H9 (cell line): ENCODE data around the gene ITPKB. TPM values are rescaled to one million over a fixed set of nuclear protein-coding genes. Genes with fewer than 3 reads are reported as not detected.

Source experiments
- DNase-seq: peaks from one replicate; pipeline ENCODE4 v3.0.0-alpha.2; 2017
- H2AFZ ChIP-seq: one replicate; pipeline ENCODE4 v1.6.1; 2013; ENCODE audit warnings: mild to moderate bottlenecking, low read length, control low read depth, moderate library complexity
- H2AK5ac ChIP-seq: 2 replicates; pipeline ENCODE4 v1.6.1; 2013; ENCODE audit warnings: low read length, control low read depth, mixed read lengths; ENCODE audit not compliant: insufficient read length
- H2BK120ac ChIP-seq: one replicate; pipeline ENCODE4 v1.6.1; 2013; ENCODE audit warnings: low read depth, mild to moderate bottlenecking, low read length, control low read depth, inconsistent platforms; ENCODE audit not compliant: poor library complexity, severe bottlenecking
- H2BK12ac ChIP-seq: 2 replicates; pipeline ENCODE4 v1.6.1; 2013; ENCODE audit warnings: low read length, control low read depth, mixed read lengths, low read depth; ENCODE audit not compliant: insufficient read length
- H2BK15ac ChIP-seq: 2 replicates; pipeline ENCODE4 v1.6.1; 2013; ENCODE audit warnings: low read depth, low read length, control low read depth
- H2BK20ac ChIP-seq: one replicate; pipeline ENCODE4 v1.6.1; 2013; ENCODE audit warnings: low read depth, mild to moderate bottlenecking, low read length, control low read depth, inconsistent platforms; ENCODE audit not compliant: poor library complexity, severe bottlenecking
- H2BK5ac ChIP-seq: 2 replicates; pipeline ENCODE4 v1.6.1; 2013; ENCODE audit warnings: low read length, control low read depth, mixed read lengths; ENCODE audit not compliant: insufficient read length
- H3K14ac ChIP-seq: 2 replicates; pipeline ENCODE4 v1.6.1; 2013; ENCODE audit warnings: low read length, control low read depth; ENCODE audit not compliant: insufficient read depth
- H3K18ac ChIP-seq: 2 replicates; pipeline ENCODE4 v1.6.1; 2013; ENCODE audit warnings: low read depth, mild to moderate bottlenecking, mixed read lengths, low read length, control low read depth; ENCODE audit not compliant: insufficient read length
- H3K23ac ChIP-seq: 2 replicates; pipeline ENCODE4 v1.6.1; 2013; ENCODE audit warnings: low read length, control low read depth, mixed read lengths, low read depth; ENCODE audit not compliant: insufficient read length
- H3K23me2 ChIP-seq: 2 replicates; pipeline ENCODE4 v1.6.1; 2013; ENCODE audit warnings: low read depth, mild to moderate bottlenecking, mixed read lengths, low read length, control low read depth; ENCODE audit not compliant: insufficient read length, poor library complexity, severe bottlenecking
- H3K27ac ChIP-seq: 2 replicates; pipeline ENCODE4 v1.5.1; 2013; ENCODE audit warnings: low read length, control low read depth, mixed read lengths, low read depth; ENCODE audit not compliant: insufficient read length
- H3K27me3 ChIP-seq: 2 replicates; pipeline ENCODE4 v1.6.1; 2013; ENCODE audit warnings: low read length, control low read depth, inconsistent platforms; ENCODE audit not compliant: insufficient read depth
- H3K4ac ChIP-seq: 2 replicates; pipeline ENCODE4 v1.6.1; 2013; ENCODE audit warnings: low read depth, mild to moderate bottlenecking, control low read depth, inconsistent platforms, low read length, moderate library complexity
- H3K4me1 ChIP-seq: 2 replicates; pipeline ENCODE4 v1.6.1; 2013; ENCODE audit warnings: low read length, control low read depth, inconsistent platforms; ENCODE audit not compliant: insufficient read depth
- H3K4me2 ChIP-seq: 2 replicates; pipeline ENCODE4 v1.6.1; 2013; ENCODE audit warnings: low read length, control low read depth, mixed read lengths; ENCODE audit not compliant: insufficient read length, insufficient read depth
- H3K56ac ChIP-seq: 2 replicates; pipeline ENCODE4 v1.6.1; 2013; ENCODE audit warnings: low read depth, mild to moderate bottlenecking, mixed read lengths, low read length, control low read depth; ENCODE audit not compliant: insufficient read length
- H3K79me1 ChIP-seq: 2 replicates; pipeline ENCODE4 v1.6.1; 2013; ENCODE audit warnings: low read depth, mild to moderate bottlenecking, moderate library complexity, low read length, control low read depth, inconsistent platforms; ENCODE audit not compliant: insufficient read depth, poor library complexity, severe bottlenecking
- H3K79me2 ChIP-seq: 2 replicates; pipeline ENCODE4 v1.6.1; 2013; ENCODE audit warnings: low read length, control low read depth, inconsistent platforms; ENCODE audit not compliant: insufficient read depth
- H3K9ac ChIP-seq: 2 replicates; pipeline ENCODE4 v1.6.1; 2013; ENCODE audit warnings: low read length, control low read depth, mixed read lengths; ENCODE audit not compliant: insufficient read length; ENCODE audit errors: extremely low read depth
- H3K9me3 ChIP-seq: one replicate; pipeline ENCODE4 v1.6.1; 2013; ENCODE audit warnings: low read depth, low read length, inconsistent platforms; ENCODE audit not compliant: control insufficient read depth
- H3T11ph ChIP-seq: one replicate; pipeline ENCODE4 v1.6.1; 2013; ENCODE audit warnings: mild to moderate bottlenecking, low read length, control low read depth, inconsistent platforms
- H4K20me1 ChIP-seq: one replicate; pipeline ENCODE4 v1.6.1; 2013; ENCODE audit not compliant: control insufficient read depth, insufficient read length, insufficient read depth
- H4K5ac ChIP-seq: 2 replicates; pipeline ENCODE4 v1.6.1; 2013; ENCODE audit warnings: low read depth, mild to moderate bottlenecking, mixed read lengths, low read length, control low read depth; ENCODE audit not compliant: insufficient read length
- H4K8ac ChIP-seq: replicated peaks from 2 replicates; pipeline ENCODE4 v1.6.1; 2013; ENCODE audit warnings: low read length, control low read depth, mixed read lengths, low read depth; ENCODE audit not compliant: insufficient read length
- H4K91ac ChIP-seq: 2 replicates; pipeline ENCODE4 v1.6.1; 2013; ENCODE audit warnings: low read depth, mild to moderate bottlenecking, moderate library complexity, mixed read lengths, low read length, control low read depth; ENCODE audit not compliant: insufficient read length
- H3K27ac Mint-ChIP-seq, 3 experiments: 2 replicates in 2 of 3; 3 replicates in 1 of 3; pipeline ENCODE4 v1.8.0; 2020 to 2021; ENCODE audit warnings: mixed read lengths in 3 of 3, mild to moderate bottlenecking in 1 of 3, moderate library complexity in 1 of 3
- H3K27me3 Mint-ChIP-seq: 2 replicates; pipeline ENCODE4 v1.8.0; 2021; ENCODE audit warnings: low read depth, mild to moderate bottlenecking, moderate library complexity, mixed read lengths
- H3K36me3 Mint-ChIP-seq, 3 experiments: 2 replicates in 2 of 3; 3 replicates in 1 of 3; pipeline ENCODE4 v1.8.0; 2020 to 2021; ENCODE audit warnings: low read depth in 3 of 3, mixed read lengths in 3 of 3; ENCODE audit not compliant: insufficient read depth in 1 of 3
- H3K4me1 Mint-ChIP-seq, 2 experiments: 2 replicates each; pipeline ENCODE4 v1.8.0; 2020; ENCODE audit warnings: mixed read lengths in 2 of 2
- H3K4me3 Mint-ChIP-seq, 2 experiments: 2 replicates in 1 of 2; 3 replicates in 1 of 2; pipeline ENCODE4 v1.8.0; 2020 to 2021; ENCODE audit warnings: mild to moderate bottlenecking in 2 of 2, mixed read lengths in 2 of 2, moderate library complexity in 1 of 2
- H3K9me3 Mint-ChIP-seq, 2 experiments: 2 replicates in 1 of 2; 3 replicates in 1 of 2; pipeline ENCODE4 v1.8.0; 2020; ENCODE audit warnings: mild to moderate bottlenecking in 2 of 2, mixed read lengths in 2 of 2, moderate library complexity in 1 of 2
- CTCF ChIP-seq: fragments of 200-600 bp; sonication (generic); conservative IDR thresholded peaks from 3 replicates; pipeline ENCODE4 v1.8.0; 2021; ENCODE audit warnings: antibody characterized with exemption, mild to moderate bottlenecking
- WGBS: extraction: QIAGEN DNeasy Blood & Tissue Kit; methylation state at CpG from one replicate; pipeline ENCODE4 v1.1.7; 2013; ENCODE audit warnings: missing lambda C conversion rate, low lambda C conversion rate, mixed read lengths; ENCODE audit not compliant: insufficient read length; ENCODE audit errors: extremely low coverage; 5-methylcytosine and 5-hydroxymethylcytosine counted together
- total RNA-seq: library from RNA; stranded (reverse); gene quantifications from 2 replicates; pipeline ENCODE4 v1.2.1, GENCODE V29; 2021

ITPKB gene
- total RNA-seq, 1 experiment from 2014 or later: 3.8 TPM

GRCh38 chr1:226645279-226645976 lies 93.7 kb downstream of the ITPKB start:
- no peak overlapping the region for H3T11ph ChIP-seq
- no peak overlapping the region for H3K4ac ChIP-seq
- no peak overlapping the region for H3K56ac ChIP-seq
- H3K23ac ChIP-seq: no peak overlapping the region
- no peak overlapping the region for H3K4me2 ChIP-seq
- no peaks in the 10 kb centered on the region for H4K20me1 ChIP-seq
- H4K91ac ChIP-seq: no peak overlapping the region
- H3K9ac ChIP-seq: no peak overlapping the region
- no peaks in the 10 kb centered on the region; the same call in 1 of the 2 replicates for H3K27me3 Mint-ChIP-seq
- H3K79me2 ChIP-seq: no peaks in the 10 kb centered on the region
- H3K23me2 ChIP-seq: no peaks in the 10 kb centered on the region
- peaks cover 26 to 40% of the 10 kb centered on the region in 2 experiments for H3K4me1 Mint-ChIP-seq
- no peaks in the 10 kb centered on the region; the same call in 1 of the 2 replicates for H3K4me1 ChIP-seq
- H3K27ac Mint-ChIP-seq: peak overlapping the region in 2 of 3 experiments; percentile 37 to 44; a peak in 1 of 7 replicates
- H3K4me3 Mint-ChIP-seq: no peak overlapping the region
- H2BK5ac ChIP-seq: no peak overlapping the region
- no peak overlapping the region for H2AFZ ChIP-seq
- H2AK5ac ChIP-seq: no peak overlapping the region
- no peak overlapping the region for H2BK120ac ChIP-seq
- H3K18ac ChIP-seq: no peak overlapping the region
- H3K27ac ChIP-seq: no peak overlapping the region
- no CpG with 5 or more reads among the region's 10 CpGs for WGBS
- no peak for TF ChIP-seq CTCF
- H4K5ac ChIP-seq: no peak overlapping the region
- no peaks in the 10 kb centered on the region for H3K9me3 ChIP-seq
- DNase-seq: no peak
- H2BK15ac ChIP-seq: no peak overlapping the region
- H3K79me1 ChIP-seq: no peaks in the 10 kb centered on the region
- H2BK12ac ChIP-seq: no peak overlapping the region
- no peak overlapping the region for H3K14ac ChIP-seq
- H2BK20ac ChIP-seq: no peak overlapping the region
- no peaks in the 10 kb centered on the region for H3K27me3 ChIP-seq
- H4K8ac ChIP-seq: no peak overlapping the region
- peaks cover 0 to 3% of the 10 kb centered on the region in 2 experiments; a peak in 1 of 5 replicates for H3K9me3 Mint-ChIP-seq
- peaks cover 0 to 3% (median 0%) of the 10 kb centered on the region in 3 experiments; a peak in 1 of 7 replicates for H3K36me3 Mint-ChIP-seq
